ENCODE measurements around the gene STMN3. TPM values are rescaled to one million over a fixed set of nuclear protein-coding genes. Genes with fewer than 3 reads are reported as not detected.

Gene STMN3
- total and polyA plus RNA-seq, 10 of the 15 experiments (the other 5 are each of a cell fraction or from before 2014, with no cell fraction given) = 0.09 to 3.6 (median 1.4) TPM; not detected in 1

DNA sequence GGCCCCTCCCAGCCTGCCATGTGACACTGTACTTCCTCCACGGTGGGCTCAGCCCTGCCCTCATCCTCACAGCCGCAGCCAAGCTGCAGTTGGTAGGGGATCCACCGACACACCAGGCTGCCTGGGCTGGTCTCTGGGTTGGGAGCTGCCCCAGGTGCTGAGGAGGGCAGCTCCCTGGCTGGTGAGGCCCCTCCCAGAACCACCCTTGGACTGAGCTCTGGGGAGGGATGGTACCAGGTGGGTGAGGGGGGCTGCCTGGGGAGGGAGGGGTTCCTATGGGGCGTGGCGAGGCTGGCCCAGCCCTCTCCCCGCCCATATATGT, 43.0 kb upstream of the STMN3 start (continued):
- TF ChIP-seq BCL11A (IDR thresholded peaks at IDR 0.05; ENCODE audit: low read depth, low read length) = no peak
- no peak for TF ChIP-seq WRNIP1 (IDR thresholded peaks at IDR 0.05; ENCODE audit: borderline replicate concordance, low read depth, low read length)
- no peak for TF ChIP-seq BMI1 (IDR thresholded peaks at IDR 0.05; ENCODE audit: borderline replicate concordance)
- TF ChIP-seq CREB1 (IDR thresholded peaks at IDR 0.05; ENCODE audit: low read depth) = 0 out of 2 replicates have a peak, but pooled peaks have one; percentile 10
- no peak for TF ChIP-seq E2F4 (IDR thresholded peaks at IDR 0.05; ENCODE audit: low read depth, low read length)
- TF ChIP-seq, protein P1, sequence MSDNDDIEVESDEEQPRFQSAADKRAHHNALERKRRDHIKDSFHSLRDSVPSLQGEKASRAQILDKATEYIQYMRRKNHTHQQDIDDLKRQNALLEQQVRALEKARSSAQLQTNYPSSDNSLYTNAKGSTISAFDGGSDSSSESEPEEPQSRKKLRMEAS (IDR thresholded peaks at IDR 0.05; ENCODE audit: low read depth, low read length) = no peak
- no peak for TF ChIP-seq GATAD2B (conservative IDR thresholded peaks at IDR 0.05; ENCODE audit: low read depth)
- no peak for TF ChIP-seq BHLHE40 (IDR thresholded peaks at IDR 0.05; ENCODE audit: borderline replicate concordance in 1 of 2, low read depth in 2 of 2, low read length in 1 of 2)
- TF ChIP-seq MTA2 (IDR thresholded peaks at IDR 0.05; ENCODE audit: low read depth) = no peak
- no peak for TF ChIP-seq NBN (IDR thresholded peaks at IDR 0.05)
- TF ChIP-seq REST (IDR thresholded peaks at IDR 0.05; ENCODE audit: low read depth, low read length) = no peak
- no peak for TF ChIP-seq POU2F2 (IDR thresholded peaks at IDR 0.05; ENCODE audit: borderline replicate concordance, low read depth, low read length)
- no peak for TF ChIP-seq E2F8 (IDR thresholded peaks at IDR 0.05; ENCODE audit: low read depth, partially characterized antibody)
- TF ChIP-seq, protein P2, sequence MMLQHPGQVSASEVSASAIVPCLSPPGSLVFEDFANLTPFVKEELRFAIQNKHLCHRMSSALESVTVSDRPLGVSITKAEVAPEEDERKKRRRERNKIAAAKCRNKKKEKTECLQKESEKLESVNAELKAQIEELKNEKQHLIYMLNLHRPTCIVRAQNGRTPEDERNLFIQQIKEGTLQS (IDR thresholded peaks at IDR 0.05; ENCODE audit: borderline replicate concordance, extremely low read depth, low read depth, low read length) = no peak
- TF ChIP-seq NR2C2 (IDR thresholded peaks at IDR 0.05; ENCODE audit: borderline replicate concordance, control insufficient read depth, insufficient read length, low read depth) = no peak
- TF ChIP-seq HDAC2 (IDR thresholded peaks at IDR 0.05) = no peak
- no peak for TF ChIP-seq ZBTB40 (IDR thresholded peaks at IDR 0.05; ENCODE audit: borderline replicate concordance)
- TF ChIP-seq CHD4 (IDR thresholded peaks at IDR 0.05) = no peak
